Caki2 (cell line): ENCODE results near the gene PRKCD. TPM values are rescaled to one million over a fixed set of nuclear protein-coding genes. Genes with fewer than 3 reads are reported as not detected.

Experiments used
- DNase-seq: peaks from one replicate; pipeline ENCODE4 v3.0.0-alpha.2; 2015; ENCODE audit warnings: low read depth
- in situ Hi-C: cut with HindIII; loops from 2 replicates; pipeline ENCODE4 v1.10.0; 2016; ENCODE audit warnings: low sequenced_read_pairs, low pct_unique_long_range_greater_than_20kb, mixed read lengths
- total RNA-seq: library from RNA; depleted of rRNA; stranded (reverse); fragments of >200 nt; shearing (Covaris generic); gene quantifications from 2 replicates; pipeline ENCODE4 v1.2.3, GENCODE V29; 2014; ENCODE audit warnings: low replicate concordance

PRKCD gene
- total RNA-seq, 1 experiment from 2014 or later: 10.8 TPM

GRCh38 chr3:53151465-53151864 lies 9.5 kb upstream of the PRKCD start:
- in situ Hi-C loops: no loop called here
- DNase-seq: no peak

GRCh38 chr3:53151870-53152660 lies 8.9 kb upstream of the PRKCD start:
- in situ Hi-C loops: no loop called here
- no peak for DNase-seq

GRCh38 chr3:53153264-53153823 lies 7.7 kb upstream of the PRKCD start:
- no peak for DNase-seq
- in situ Hi-C loops: no loop called here

- DNase-seq: no peak
- in situ Hi-C loops: no loop called here
These were observed 7.0 kb upstream of the PRKCD start for GRCh38 chr3:53153980-53154379.

GRCh38 chr3:53154881-53155285 lies 6.1 kb upstream of the PRKCD start:
- in situ Hi-C loops: no loop called here
- DNase-seq: no peak

- DNase-seq: no peak
- in situ Hi-C loops: no loop called here
These were observed 5.2 kb upstream of the PRKCD start for GRCh38 chr3:53155760-53156159.

GRCh38 chr3:53156368-53156834 lies 4.6 kb upstream of the PRKCD start:
- DNase-seq: no peak
- in situ Hi-C loops: no loop called here

GRCh38 chr3:53157974-53158580 lies 2.9 kb upstream of the PRKCD start:
- in situ Hi-C loops: no loop called here
- no peak for DNase-seq

- in situ Hi-C loops: no loop called here
- no peak for DNase-seq
These were observed 2.2 kb upstream of the PRKCD start for GRCh38 chr3:53158765-53159155.

GRCh38 chr3:53159156-53160060 lies 1.6 kb upstream of the PRKCD start:
- in situ Hi-C loops: no loop called here
- peak; percentile 66 for DNase-seq

- DNase-seq: no peak
- in situ Hi-C loops: no loop called here
These were observed 849 bp upstream of the PRKCD start for GRCh38 chr3:53160061-53160659.

- DNase-seq: no peak
These were observed 426 bp downstream of the PRKCD start for GRCh38 chr3:53161450-53161819.

GRCh38 chr3:53161820-53162671 lies 1.0 kb downstream of the PRKCD start:
- in situ Hi-C loops: no loop called here

More at GRCh38 chr3:53161450-53161819, 426 bp downstream of the PRKCD start:
- in situ Hi-C loops: no loop called here

GRCh38 chr3:53162672-53163443 lies 1.8 kb downstream of the PRKCD start:
- no peak for DNase-seq
- in situ Hi-C loops: no loop called here

More at GRCh38 chr3:53161820-53162671, 1.0 kb downstream of the PRKCD start:
- no peak for DNase-seq

GRCh38 chr3:53163444-53164387 lies 2.7 kb downstream of the PRKCD start:
- in situ Hi-C loops: no loop called here
- DNase-seq: no peak

- no peak for DNase-seq
- in situ Hi-C loops: no loop called here
These were observed 3.9 kb downstream of the PRKCD start for GRCh38 chr3:53164911-53165310.
